ENCODE measurements around the gene TMEM131. TPM values are rescaled to one million over a fixed set of nuclear protein-coding genes. Genes with fewer than 3 reads are reported as not detected.

The TMEM131 gene
- total RNA-seq, 1 donor, result 30.0 TPM

DNA sequence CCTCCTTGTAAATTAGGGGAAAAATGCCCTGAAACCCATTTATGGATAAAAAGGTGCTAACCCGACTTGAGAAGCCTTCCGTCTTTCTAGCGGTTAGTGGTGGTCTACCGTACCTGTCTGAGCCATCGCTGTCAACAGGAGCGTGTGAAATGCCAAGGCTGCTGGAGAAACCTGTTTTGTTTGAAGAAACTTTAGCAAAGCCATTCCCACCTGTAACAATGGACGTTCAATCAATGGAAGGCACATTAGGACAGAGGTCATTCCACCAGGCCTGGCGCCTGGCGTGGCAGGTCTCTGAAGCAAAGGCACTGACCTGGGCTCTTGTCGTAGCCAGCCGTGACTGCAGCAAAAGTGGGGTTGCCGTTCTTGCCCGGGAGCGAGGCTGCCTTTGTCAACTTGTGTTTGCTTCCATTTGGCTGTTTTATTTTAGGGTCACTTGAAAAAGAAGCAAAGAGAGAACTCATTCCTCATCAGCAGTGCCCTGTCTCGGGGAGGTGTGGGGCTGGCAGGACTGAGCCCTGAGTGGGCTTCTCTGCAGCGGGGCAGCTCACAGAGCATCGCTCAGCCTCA, 235.2 kb downstream of the TMEM131 start:
- Histone ChIP-seq H3K27me3 (ENCODE audit: insufficient read depth, low read length) (no peaks in the 10 kb centered on the region), H3K79me2 (ENCODE audit: insufficient read depth, low read length) (no peaks in the 10 kb centered on the region), H3K4me2 (ENCODE audit: insufficient read depth, low read length) (no peak overlapping the region), H2AFZ (ENCODE audit: low read length) (no peak overlapping the region), H3K4me3 (ENCODE audit: insufficient read depth, low read length) (no peak overlapping the region), H3K36me3 (ENCODE audit: insufficient read depth, low read length) (peaks cover 55% of the 10 kb centered on the region), H4K20me1 (ENCODE audit: insufficient read depth, low read length) (peaks cover 3% of the 10 kb centered on the region), H3K9me3 (ENCODE audit: low read depth, low read length) (no peaks in the 10 kb centered on the region), H3K27ac (ENCODE audit: low read depth, low read length) (no peak overlapping the region), H3K4me1 (ENCODE audit: insufficient read depth, low read length) (peaks cover 3% of the 10 kb centered on the region)
- no peak for DNase-seq (ENCODE audit: insufficient read length, low spot score, missing footprints)
- TF ChIP-seq CTCF (IDR thresholded peaks at IDR 0.05; ENCODE audit: extremely low read depth, low read depth, low read length), result no peak

GRCh38 chr2:97759727-97760407, 235.9 kb downstream of the TMEM131 start:
- Histone ChIP-seq H3K4me1 (ENCODE audit: insufficient read depth, low read length) (peaks cover 3% of the 10 kb centered on the region), H3K4me3 (ENCODE audit: insufficient read depth, low read length) (no peak overlapping the region), H3K9me3 (ENCODE audit: low read depth, low read length) (no peaks in the 10 kb centered on the region), H3K27ac (ENCODE audit: low read depth, low read length) (no peak overlapping the region), H4K20me1 (ENCODE audit: insufficient read depth, low read length) (peaks cover 3% of the 10 kb centered on the region), H2AFZ (ENCODE audit: low read length) (no peak overlapping the region), H3K79me2 (ENCODE audit: insufficient read depth, low read length) (no peaks in the 10 kb centered on the region), H3K36me3 (ENCODE audit: insufficient read depth, low read length) (peaks cover 49% of the 10 kb centered on the region), H3K27me3 (ENCODE audit: insufficient read depth, low read length) (no peaks in the 10 kb centered on the region), H3K4me2 (ENCODE audit: insufficient read depth, low read length) (no peak overlapping the region)
- TF ChIP-seq CTCF (IDR thresholded peaks at IDR 0.05; ENCODE audit: extremely low read depth, low read depth, low read length), result no peak
- no peak for DNase-seq (ENCODE audit: insufficient read length, low spot score, missing footprints)

DNA sequence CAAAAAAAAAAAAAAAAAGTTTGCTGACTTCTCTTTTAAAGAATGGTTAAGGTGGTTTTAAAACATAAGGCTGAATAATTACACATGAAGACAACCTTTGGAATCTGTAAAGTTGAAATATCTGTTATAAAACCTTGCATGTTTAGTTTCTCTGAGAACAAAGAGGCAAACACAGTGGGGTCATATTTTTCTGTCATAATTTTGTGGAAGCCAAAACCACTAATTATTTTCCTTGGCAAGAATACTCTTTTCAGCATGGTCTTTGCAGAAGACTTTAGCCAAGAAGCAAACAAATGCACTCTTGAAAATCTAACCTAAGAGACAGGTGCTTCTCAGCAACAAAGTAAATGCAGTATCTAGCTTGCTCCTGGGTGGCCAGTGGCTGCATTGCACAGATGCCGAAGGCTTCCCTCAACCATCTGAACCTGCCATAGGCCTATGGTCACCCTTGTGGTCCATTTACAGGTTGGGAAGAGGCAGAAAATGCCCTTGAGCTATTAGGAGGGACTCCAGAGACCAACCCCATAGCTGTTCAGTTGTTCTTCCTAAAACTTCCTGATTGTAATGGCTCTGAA, 237.5 kb downstream of the TMEM131 start:
- Histone ChIP-seq H3K9me3 (ENCODE audit: low read depth, low read length) (no peaks in the 10 kb centered on the region), H3K27me3 (ENCODE audit: insufficient read depth, low read length) (no peaks in the 10 kb centered on the region), H2AFZ (ENCODE audit: low read length) (no peak overlapping the region), H3K36me3 (ENCODE audit: insufficient read depth, low read length) (peaks cover 40% of the 10 kb centered on the region), H4K20me1 (ENCODE audit: insufficient read depth, low read length) (peaks cover 3% of the 10 kb centered on the region), H3K27ac (ENCODE audit: low read depth, low read length) (no peak overlapping the region), H3K4me1 (ENCODE audit: insufficient read depth, low read length) (peaks cover 3% of the 10 kb centered on the region), H3K4me3 (ENCODE audit: insufficient read depth, low read length) (no peak overlapping the region), H3K4me2 (ENCODE audit: insufficient read depth, low read length) (no peak overlapping the region), H3K79me2 (ENCODE audit: insufficient read depth, low read length) (no peaks in the 10 kb centered on the region)
- TF ChIP-seq CTCF (IDR thresholded peaks at IDR 0.05; ENCODE audit: extremely low read depth, low read depth, low read length), result no peak
- DNase-seq (ENCODE audit: insufficient read length, low spot score, missing footprints), result peak; percentile 75

DNA sequence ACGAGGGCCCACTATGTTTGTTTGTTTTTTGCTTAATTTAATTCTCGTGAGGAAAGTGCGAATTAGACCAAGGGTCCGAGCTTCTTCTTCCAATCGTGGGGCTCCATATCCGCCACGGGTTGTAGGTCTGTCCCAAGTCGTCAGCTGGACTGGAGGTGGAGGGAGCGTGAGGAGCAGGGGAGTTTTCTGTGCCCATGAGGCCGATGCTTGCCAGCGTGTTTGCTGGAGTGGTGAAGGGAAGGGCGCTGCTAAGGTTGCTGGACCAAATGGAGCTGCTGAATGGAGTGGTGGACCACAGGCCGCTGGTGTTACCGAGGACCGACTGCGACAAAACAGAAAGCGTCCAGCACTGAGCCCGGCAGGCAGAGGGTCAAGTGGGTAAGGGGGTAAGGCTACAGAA, 238.7 kb downstream of the TMEM131 start:
- H3K9me3 ChIP-seq (ENCODE audit: low read depth, low read length), result no peaks in the 10 kb centered on the region
- peaks cover 3% of the 10 kb centered on the region for H4K20me1 ChIP-seq (ENCODE audit: insufficient read depth, low read length)
- H3K4me2 ChIP-seq (ENCODE audit: insufficient read depth, low read length), result no peak overlapping the region
- H3K4me1 ChIP-seq (ENCODE audit: insufficient read depth, low read length), result peaks cover 10% of the 10 kb centered on the region
- peaks cover 39% of the 10 kb centered on the region for H3K36me3 ChIP-seq (ENCODE audit: insufficient read depth, low read length)
- no peaks in the 10 kb centered on the region for H3K27me3 ChIP-seq (ENCODE audit: insufficient read depth, low read length)
- no peak overlapping the region for H3K4me3 ChIP-seq (ENCODE audit: insufficient read depth, low read length)
- no peak overlapping the region for H3K27ac ChIP-seq (ENCODE audit: low read depth, low read length)
- DNase-seq (ENCODE audit: insufficient read length, low spot score, missing footprints), result no peak
- no peaks in the 10 kb centered on the region for H3K79me2 ChIP-seq (ENCODE audit: insufficient read depth, low read length)
- TF ChIP-seq CTCF (IDR thresholded peaks at IDR 0.05; ENCODE audit: extremely low read depth, low read depth, low read length), result no peak
- no peak overlapping the region for H2AFZ ChIP-seq (ENCODE audit: low read length)

All from osteoblast (primary cell).